H1 (cell line): ENCODE results near the gene GRAMD1B. TPM values are rescaled to one million over a fixed set of nuclear protein-coding genes. Genes with fewer than 3 reads are reported as not detected.

Experiments
- CTCF ChIA-PET: fragments of 300-600 bp; sonication (Branson Sonifier 250); formaldehyde crosslinking; loops from one replicate; lab custom pipeline; 2021; ENCODE audit not compliant: partially characterized antibody; lab: Charles Lee
- POLR2A ChIA-PET: fragments of 300-600 bp; sonication (Branson Sonifier 250); formaldehyde crosslinking; loops from one replicate; lab custom pipeline; 2021; ENCODE audit warnings: inconsistent platforms; ENCODE audit not compliant: partially characterized antibody; lab: Charles Lee
- DNase-seq, 2 experiments: peaks; one replicate each; pipeline versions ENCODE4 v3.0.0 to v3.0.0-alpha.2; 2010 to 2022; ENCODE audit warnings: low spot score in 2 of 2, low read depth in 1 of 2, mixed read lengths in 1 of 2
- FAIRE-seq: peaks from 2 replicates; lab custom pipeline; 2011; peaks lifted over from hg19 to GRCh38; lab: Jason Lieb, UNC
- H2AFZ ChIP-seq: 2 replicates; pipeline ENCODE4 v1.8.1; 2012; ENCODE audit warnings: low read length, inconsistent platforms
- H2AK5ac ChIP-seq: 2 replicates; pipeline ENCODE4 v1.6.1; 2013; ENCODE audit warnings: low read depth, low read length
- H2BK120ac ChIP-seq: replicated peaks from 2 replicates; pipeline ENCODE3; 2013; ENCODE audit warnings: low read depth, low read length, inconsistent platforms
- H2BK12ac ChIP-seq: 2 replicates; pipeline ENCODE4 v1.6.1; 2013; ENCODE audit warnings: low read depth, low read length
- H2BK15ac ChIP-seq: 2 replicates; pipeline ENCODE4 v1.6.1; 2013; ENCODE audit warnings: low read length
- H2BK20ac ChIP-seq: 2 replicates; pipeline ENCODE4 v1.6.1; 2013; ENCODE audit warnings: low read length
- H2BK5ac ChIP-seq: 2 replicates; pipeline ENCODE4 v1.6.1; 2013; ENCODE audit warnings: low read depth, low read length
- H3K14ac ChIP-seq: 2 replicates; pipeline ENCODE4 v1.6.1; 2013; ENCODE audit warnings: inconsistent platforms; ENCODE audit not compliant: insufficient read length
- H3K18ac ChIP-seq: 2 replicates; pipeline ENCODE4 v1.6.1; 2013; ENCODE audit warnings: low read length; ENCODE audit errors: extremely low read depth
- H3K23ac ChIP-seq: 2 replicates; pipeline ENCODE4 v1.6.1; 2013; ENCODE audit warnings: inconsistent platforms; ENCODE audit not compliant: insufficient read length
- H3K23me2 ChIP-seq: 2 replicates; pipeline ENCODE4 v1.6.1; 2013; ENCODE audit warnings: low read depth, low read length
- H3K27ac ChIP-seq: 2 replicates; pipeline ENCODE4 v1.6.1; 2011; ENCODE audit warnings: low read depth, low read length, inconsistent platforms
- H3K27me3 ChIP-seq, 4 experiments: replicated peaks in 1 of 4; 1 replicate in 1 of 4; 2 replicates in 3 of 4; pipeline versions ENCODE4 v1.6.1 to v1.8.1; 2011 to 2013; ENCODE audit warnings: low read length in 3 of 4, mild to moderate bottlenecking in 3 of 4, inconsistent platforms in 2 of 4, mixed read lengths in 2 of 4, moderate library complexity in 1 of 4; ENCODE audit not compliant: control insufficient read depth in 3 of 4, insufficient read depth in 3 of 4; ENCODE audit errors: extremely low read depth in 1 of 4
- H3K36me3 ChIP-seq, 4 experiments: 2 replicates each; pipeline versions ENCODE4 v1.6.1 to v1.8.1; 2011 to 2013; ENCODE audit warnings: mild to moderate bottlenecking in 4 of 4, low read length in 3 of 4, moderate library complexity in 2 of 4, control low read depth in 1 of 4, inconsistent platforms in 1 of 4; ENCODE audit not compliant: insufficient read depth in 4 of 4, control insufficient read depth in 2 of 4
- H3K4ac ChIP-seq: replicated peaks from 2 replicates; pipeline ENCODE3; 2013; ENCODE audit warnings: low read length, low read depth, mixed read lengths, inconsistent platforms; ENCODE audit not compliant: insufficient read length
- H3K4me1 ChIP-seq, 4 experiments: replicated peaks in 1 of 4; 1 replicate in 1 of 4; 2 replicates in 3 of 4; pipeline versions ENCODE4 v1.6.1 to v1.8.1; 2011 to 2013; ENCODE audit warnings: low read length in 3 of 4, inconsistent platforms in 2 of 4, mixed read lengths in 1 of 4; ENCODE audit not compliant: insufficient read depth in 4 of 4, control insufficient read depth in 3 of 4
- H3K4me2 ChIP-seq, 2 experiments: 2 replicates each; pipeline versions ENCODE4 v1.6.1 to v1.8.1; 2011 to 2013; ENCODE audit warnings: low read depth in 2 of 2, low read length in 2 of 2, control low read depth in 1 of 2, inconsistent platforms in 1 of 2, mild to moderate bottlenecking in 1 of 2; ENCODE audit not compliant: insufficient read depth in 1 of 2
- H3K4me3 ChIP-seq, 4 experiments: fragments of 200-600, 300-600 bp in 1 of 4; sonication (generic), shearing (Covaris generic), sonication (Bioruptor Twin) in 1 of 4; 2 replicates each; pipeline versions ENCODE4 v1.5.1 to v1.8.1; 2011 to 2016; ENCODE audit warnings: low read length in 4 of 4, low read depth in 3 of 4, control low read depth in 2 of 4, inconsistent platforms in 2 of 4, mild to moderate bottlenecking in 2 of 4, mixed read lengths in 1 of 4, moderate library complexity in 1 of 4; ENCODE audit not compliant: insufficient read depth in 2 of 4; ENCODE audit errors: extremely low read depth in 1 of 4
- H3K56ac ChIP-seq: replicated peaks from 2 replicates; pipeline ENCODE3; 2013; ENCODE audit warnings: low read depth, mild to moderate bottlenecking, mixed read lengths, low read length, inconsistent platforms; ENCODE audit not compliant: insufficient read length
- H3K79me1 ChIP-seq: 2 replicates; pipeline ENCODE4 v1.6.1; 2013; ENCODE audit warnings: low read depth, low read length, control low read depth
- H3K79me2 ChIP-seq, 2 experiments: 2 replicates each; pipeline versions ENCODE4 v1.6.1 to v1.8.1; 2012 to 2013; ENCODE audit warnings: low read length in 2 of 2, mild to moderate bottlenecking in 2 of 2, inconsistent platforms in 1 of 2; ENCODE audit not compliant: insufficient read depth in 2 of 2, control insufficient read depth in 1 of 2
- H3K9ac ChIP-seq, 4 experiments: replicated peaks in 1 of 4; 1 replicate in 1 of 4; 2 replicates in 3 of 4; pipeline versions ENCODE4 v1.6.1 to v1.8.1; 2011 to 2013; ENCODE audit warnings: low read depth in 3 of 4, low read length in 3 of 4, control low read depth in 2 of 4, mild to moderate bottlenecking in 2 of 4, moderate library complexity in 2 of 4, inconsistent platforms in 1 of 4; ENCODE audit errors: extremely low read depth in 1 of 4
- H3K9me3 ChIP-seq, 2 experiments: 2 replicates each; pipeline versions ENCODE4 v1.6.1 to v1.8.1; 2012 to 2013; ENCODE audit warnings: mild to moderate bottlenecking in 2 of 2, moderate library complexity in 2 of 2, control low read depth in 1 of 2, inconsistent platforms in 1 of 2, low read depth in 1 of 2, low read length in 1 of 2, mixed read lengths in 1 of 2; ENCODE audit not compliant: insufficient read depth in 2 of 2
- H4K20me1 ChIP-seq, 2 experiments: replicated peaks in 1 of 2; 2 replicates each; pipeline versions ENCODE3 to v1.8.1; 2011 to 2013; ENCODE audit warnings: inconsistent platforms in 2 of 2, low read length in 2 of 2, mild to moderate bottlenecking in 1 of 2; ENCODE audit not compliant: insufficient read depth in 2 of 2, control insufficient read depth in 1 of 2
- H4K5ac ChIP-seq: 2 replicates; pipeline ENCODE4 v1.6.1; 2013; ENCODE audit warnings: low read length, low read depth, mixed read lengths, inconsistent platforms; ENCODE audit not compliant: insufficient read length
- H4K8ac ChIP-seq: 2 replicates; pipeline ENCODE4 v1.8.0; 2013; ENCODE audit warnings: mild to moderate bottlenecking, moderate library complexity, low read length, inconsistent platforms; ENCODE audit not compliant: insufficient read depth; ENCODE audit errors: extremely low read depth
- H4K91ac ChIP-seq: replicated peaks from 2 replicates; pipeline ENCODE3; 2013; ENCODE audit warnings: low read length, mixed read lengths, inconsistent platforms; ENCODE audit not compliant: insufficient read length
- CHD1 ChIP-seq: IDR thresholded peaks from 2 replicates; pipeline ENCODE4 v1.6.1; 2012; ENCODE audit warnings: low read depth, low read length, improper control_type of control experiment
- EGR1 ChIP-seq: IDR thresholded peaks from 2 replicates; pipeline ENCODE4 v1.6.1; 2011; ENCODE audit warnings: low read depth, low read length, borderline replicate concordance
- KDM1A ChIP-seq: fragments of 200-600, 300-600 bp; sonication (generic); IDR thresholded peaks from 2 replicates; pipeline ENCODE4 v1.7.1; 2016; ENCODE audit warnings: mild to moderate bottlenecking, low read length, borderline replicate concordance
- KDM5A ChIP-seq: fragments of 200-600 bp; IDR thresholded peaks from 2 replicates; pipeline ENCODE4 v1.7.1; 2012; ENCODE audit warnings: mild to moderate bottlenecking, low read length, inconsistent platforms, mixed read lengths
- NRF1 ChIP-seq: IDR thresholded peaks from 2 replicates; pipeline ENCODE4 v1.6.1; 2011; ENCODE audit warnings: mild to moderate bottlenecking, low read depth, low read length, improper control_type of control experiment
- SAP30 ChIP-seq: fragments of 300-600 bp; sonication (generic); IDR thresholded peaks from 2 replicates; pipeline ENCODE4 v1.7.1; 2012; ENCODE audit warnings: low read length, moderate library complexity, mild to moderate bottlenecking, inconsistent platforms; ENCODE audit not compliant: insufficient read depth, insufficient replicate concordance
- SIRT6 ChIP-seq: IDR thresholded peaks from one replicate; pipeline ENCODE4 v1.7.1; 2012; ENCODE audit warnings: low read length, inconsistent platforms
- SP2 ChIP-seq: IDR thresholded peaks from 2 replicates; pipeline ENCODE4 v1.6.1; 2012; ENCODE audit warnings: mild to moderate bottlenecking, low read length, inconsistent platforms
- SRF ChIP-seq: IDR thresholded peaks from 2 replicates; pipeline ENCODE4 v1.6.1; 2011; ENCODE audit warnings: mild to moderate bottlenecking, low read depth, low read length, moderate library complexity
- WGBS, 2 experiments: shearing (Covaris generic) in 1 of 2; methylation state at CpG; one replicate each; pipeline versions ENCODE4 v1.1.6 to v1.1.7; 2013 to 2015; ENCODE audit warnings: low lambda C conversion rate in 2 of 2, mixed read lengths in 2 of 2, inconsistent platforms in 1 of 2, low coverage in 1 of 2, missing lambda C conversion rate in 1 of 2; ENCODE audit not compliant: insufficient replicate concordance in 2 of 2, insufficient coverage in 1 of 2, insufficient read length in 1 of 2; ENCODE audit errors: extremely low coverage in 1 of 2, missing lambda C conversion rate in 1 of 2; 5-methylcytosine and 5-hydroxymethylcytosine counted together
- polyA plus RNA-seq, 7 experiments: library from polyadenylated mRNA; depleted of rRNA in 3 of 7; stranded (reverse) in 5 of 7; unstranded in 2 of 7; fragments of >200 nt in 5 of 7; fragments of 200-250 nt in 2 of 7; gene quantifications; 1 replicate in 5 of 7; 2 replicates in 1 of 7; 4 replicates in 1 of 7; pipeline versions ENCODE4 v1.2.1 to v1.2.3, GENCODE V29; 2011 to 2013; ENCODE audit warnings: missing spikeins in 2 of 7, mixed read lengths in 2 of 7
- total RNA-seq: library from RNA; stranded (reverse); fragmentation: NEBNext Ultra II Directional; extraction: Animal tissue kit (Norgen Biotek cat#: 25700); gene quantifications from 2 replicates; pipeline ENCODE4 v1.2.1, GENCODE V29; 2021

The GRAMD1B gene
- total and polyA plus RNA-seq, 2 of the 8 experiments (the other 6 are each of a cell fraction or from before 2014, with no cell fraction given): 10.1 to 21.2 TPM

- Histone ChIP-seq H3K4me2 (no peak overlapping the region), H4K5ac (no peak overlapping the region), H2BK120ac (no peak overlapping the region), H2AK5ac (no peak overlapping the region), H4K91ac (no peak overlapping the region), H2BK20ac (no peak overlapping the region), H3K79me2 (peaks cover 3 to 4% of the 10 kb centered on the region in 2 experiments; a peak in 2 of 4 replicates), H3K18ac (no peak overlapping the region), H3K23me2 (no peaks in the 10 kb centered on the region), H3K4me3 (no peak overlapping the region), H4K8ac (no peak overlapping the region), H2BK15ac (no peak overlapping the region), H3K14ac (no peak overlapping the region), H2BK12ac (no peak overlapping the region), H3K9me3 (no peaks in the 10 kb centered on the region), H3K9ac (no peak overlapping the region), H3K56ac (no peak overlapping the region), H3K4ac (no peak overlapping the region), H4K20me1 (no peaks in the 10 kb centered on the region), H2AFZ (no peak overlapping the region), H2BK5ac (no peak overlapping the region), H3K4me1 (peaks cover 0 to 16% (median 6%) of the 10 kb centered on the region in 4 experiments), H3K79me1 (no peaks in the 10 kb centered on the region), H3K23ac (no peak overlapping the region), H3K27me3 (no peaks in the 10 kb centered on the region), H3K36me3 (no peaks in the 10 kb centered on the region), H3K27ac (no peak overlapping the region)
- whole genome bisulfite sequencing, 2 experiments: 71% methylated on average over 7 of the region's 7 CpGs; no CpG with 5 or more reads in 1 of the 2 experiments
- FAIRE-seq (no peak), DNase-seq (no peak)
- ChIA-PET POLR2A (interaction anchor here (0.9 kb wide), 1 partner anchor 9 kb away, joined by 3 read pairs; no protein-coding TSS in a partner anchor), CTCF (interaction anchor here (0.8 to 5.9 kb wide), 6 partner anchors 7 to 87 kb away, joined by 3 to 43 read pairs (median 4); no protein-coding TSS in a partner anchor)
- TF ChIP-seq EGR1: no peak
- TF ChIP-seq NRF1: no peak
- TF ChIP-seq CHD1: no peak
- no peak for TF ChIP-seq SP2
- no peak for TF ChIP-seq KDM5A
- TF ChIP-seq SRF: no peak
- TF ChIP-seq KDM1A: no peak
- no peak for TF ChIP-seq SIRT6
- no peak for TF ChIP-seq SAP30
Observed at GRCh38 chr11:123568367-123568870, 138.3 kb downstream of the GRAMD1B start.
